Stimulated activated CD4-positive, alpha-beta T cell treated with anti-CD3 and anti-CD28 coated beads, Interleukin-15, amount 100 ng/mL, for 48 hours (primary cell): Measurements from ENCODE around the gene ELOVL1.

Source experiments
- DNase-seq, 2 donors: peaks; one replicate each; pipeline ENCODE4 v3.0.0-alpha.2; 2020; ENCODE audit warnings: low read depth in 2 of 2

Gene ELOVL1

DNA sequence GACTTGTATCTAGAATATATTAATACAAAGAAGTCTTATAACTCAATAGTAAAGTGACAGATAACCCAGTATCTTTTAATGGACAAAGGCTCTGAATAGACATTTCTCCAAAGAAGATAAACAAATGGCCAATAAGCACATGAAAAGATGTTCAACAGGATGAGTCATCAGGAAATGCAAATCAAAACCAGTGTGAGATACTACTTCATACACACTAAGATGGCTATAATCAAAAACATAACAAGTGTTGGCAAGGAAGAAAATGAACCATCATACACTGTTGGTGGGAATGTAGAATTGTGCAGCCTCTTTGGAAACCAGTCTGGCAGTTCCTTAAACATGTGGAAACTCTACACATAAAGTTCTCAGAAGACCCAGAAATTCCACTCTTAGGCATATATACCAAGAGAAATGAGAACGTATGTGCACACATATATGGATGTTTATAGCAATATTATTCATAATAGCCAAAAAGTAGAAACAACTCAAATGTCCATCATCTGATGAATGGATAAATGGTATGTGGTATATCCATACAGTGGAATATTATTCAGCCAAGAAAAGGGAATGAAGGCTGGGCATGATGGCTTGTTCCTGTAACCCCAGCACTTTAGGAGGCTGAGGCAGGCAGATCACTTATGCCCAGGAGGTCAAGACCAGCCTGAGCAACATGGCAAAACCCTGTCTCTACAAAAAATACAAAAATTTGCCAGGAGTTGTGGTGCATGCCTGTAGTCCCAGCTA is 40.1 kb downstream of the ELOVL1 start:
- DNase-seq: no peak

DNA sequence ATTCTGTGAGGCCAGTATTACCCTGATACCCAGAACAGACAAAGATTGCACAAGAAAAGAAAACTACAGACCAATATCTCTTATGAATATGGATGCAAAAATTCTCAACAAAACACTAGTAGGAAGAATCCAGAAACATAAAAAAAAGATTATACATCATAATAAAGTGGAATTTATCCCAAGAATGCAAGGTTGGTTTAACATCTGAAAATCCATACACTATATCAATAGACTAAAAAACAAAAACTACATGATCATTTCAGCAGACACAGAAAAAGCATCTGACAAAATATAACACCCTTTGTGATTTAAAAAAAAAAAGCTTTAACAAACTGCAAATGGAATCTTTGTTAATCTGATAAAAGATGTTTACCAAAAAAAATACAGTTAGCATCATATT is 42.4 kb downstream of the ELOVL1 start:
- DNase-seq: no peak

DNA sequence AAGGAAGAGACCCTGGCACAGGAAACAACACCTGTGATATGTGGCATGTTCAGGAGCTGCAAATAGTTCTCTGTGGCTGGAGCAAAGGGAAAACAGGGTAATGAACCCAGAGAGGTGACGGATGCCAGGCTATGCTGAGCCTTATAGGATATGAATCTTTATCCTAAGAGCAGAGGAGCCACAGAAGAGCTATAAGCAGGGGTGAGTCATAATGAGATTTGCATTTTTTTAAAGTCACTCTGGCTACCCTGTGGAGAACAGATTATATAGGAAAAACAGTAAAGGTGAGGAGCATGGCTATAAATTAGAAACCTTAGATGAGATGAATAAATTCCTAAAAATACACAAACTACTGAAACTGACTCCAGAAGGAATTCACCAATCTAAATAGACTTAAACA is 43.0 kb downstream of the ELOVL1 start:
- no peak for DNase-seq

DNA sequence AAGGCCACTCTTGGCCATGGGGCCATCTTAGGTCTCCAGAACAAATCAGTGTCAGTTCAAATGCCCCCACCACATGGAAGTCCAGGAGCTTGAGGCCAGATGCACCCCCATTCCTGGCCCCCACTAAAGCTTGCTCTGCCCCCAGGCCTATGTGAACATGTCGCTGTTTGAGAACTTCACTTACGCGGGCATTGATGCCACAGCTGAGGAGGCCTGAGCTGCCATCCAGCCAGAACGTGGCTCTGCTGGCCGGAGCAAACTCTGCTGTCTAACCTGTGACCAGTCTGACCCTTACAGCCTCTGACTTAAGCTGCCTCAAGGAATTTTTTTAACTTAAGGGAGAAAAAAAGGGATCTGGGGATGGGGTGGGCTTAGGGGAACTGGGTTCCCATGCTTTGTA is 45.3 kb downstream of the ELOVL1 start:
- no peak for DNase-seq

DNA sequence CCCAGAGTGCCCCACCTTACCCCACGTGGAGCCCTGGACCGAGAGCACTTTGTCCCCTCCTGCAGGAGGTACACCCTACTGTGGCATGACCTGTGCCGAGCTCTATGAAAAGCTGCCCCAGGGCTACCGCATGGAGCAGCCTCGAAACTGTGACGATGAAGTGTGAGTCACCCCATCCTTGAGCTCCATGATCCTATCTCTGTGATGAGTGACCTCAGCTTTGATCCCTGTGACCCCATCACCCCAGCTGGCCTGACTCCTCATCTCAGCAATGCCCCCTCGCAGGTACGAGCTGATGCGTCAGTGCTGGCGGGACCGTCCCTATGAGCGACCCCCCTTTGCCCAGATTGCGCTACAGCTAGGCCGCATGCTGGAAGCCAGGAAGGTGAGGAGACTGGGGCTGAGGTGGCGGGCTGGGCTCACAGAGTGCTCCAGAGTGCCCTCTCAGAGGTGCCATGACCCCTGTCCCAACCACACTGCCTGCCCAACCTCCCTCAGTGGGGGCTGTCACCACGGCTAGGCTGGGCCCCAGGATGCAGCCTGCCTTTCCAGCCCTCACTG is 46.4 kb downstream of the ELOVL1 start:
- DNase-seq: no peak

DNA sequence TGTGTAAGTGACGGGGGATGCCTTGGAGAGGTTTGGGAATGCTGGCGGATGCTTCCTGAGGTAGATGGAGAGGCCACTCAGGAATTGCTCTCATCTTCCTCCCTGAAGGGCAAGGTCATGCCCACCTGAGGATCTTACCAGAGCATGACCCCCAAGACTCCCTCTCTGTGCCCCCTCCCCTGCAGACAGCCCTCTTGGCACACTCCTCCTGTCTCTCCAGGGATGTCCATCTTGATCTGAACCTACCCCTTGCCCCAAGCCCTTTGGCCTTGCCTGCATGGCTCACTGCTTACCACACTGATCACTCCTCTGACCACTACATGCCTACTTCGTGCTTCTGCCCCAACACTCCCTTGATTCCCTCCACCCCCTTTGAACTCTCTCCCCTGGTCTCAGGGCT is 48.0 kb downstream of the ELOVL1 start:
- no peak for DNase-seq

DNA sequence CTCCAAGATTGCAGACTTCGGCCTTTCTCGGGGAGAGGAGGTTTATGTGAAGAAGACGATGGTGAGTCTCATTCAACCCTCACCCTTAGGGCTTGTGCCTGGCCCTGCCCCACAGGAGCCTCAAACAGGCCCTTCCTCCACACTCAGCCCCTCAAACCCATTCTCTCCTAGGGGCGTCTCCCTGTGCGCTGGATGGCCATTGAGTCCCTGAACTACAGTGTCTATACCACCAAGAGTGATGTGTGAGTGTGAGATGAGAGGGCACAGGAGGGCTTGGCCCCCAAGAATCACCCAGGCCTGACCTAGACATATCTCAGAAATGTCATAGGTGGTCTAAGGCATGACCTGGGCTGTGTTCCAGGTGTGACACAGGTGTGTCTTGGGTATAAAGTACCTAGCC is 48.5 kb downstream of the ELOVL1 start:
- no peak for DNase-seq

DNA sequence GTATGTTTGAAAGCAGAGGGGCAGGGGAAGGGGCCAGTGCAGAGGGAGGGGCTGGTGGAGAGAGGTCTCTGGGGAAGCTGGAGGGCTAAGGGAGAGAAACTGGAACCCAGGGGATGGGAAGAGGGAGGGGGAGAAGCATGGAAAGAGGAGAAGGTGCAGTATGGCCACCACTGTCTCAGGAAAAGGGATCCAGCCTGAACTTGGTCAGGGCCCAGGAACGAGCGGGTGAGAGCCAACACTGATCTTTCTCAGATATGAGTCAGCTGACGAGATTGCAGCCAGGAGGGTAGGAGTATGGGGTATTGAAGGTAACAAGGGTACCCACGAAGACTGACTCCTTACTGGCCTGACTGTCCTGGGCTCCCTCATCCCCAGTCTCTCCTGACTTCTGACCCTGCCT is 49.0 kb downstream of the ELOVL1 start:
- DNase-seq: no peak

DNA sequence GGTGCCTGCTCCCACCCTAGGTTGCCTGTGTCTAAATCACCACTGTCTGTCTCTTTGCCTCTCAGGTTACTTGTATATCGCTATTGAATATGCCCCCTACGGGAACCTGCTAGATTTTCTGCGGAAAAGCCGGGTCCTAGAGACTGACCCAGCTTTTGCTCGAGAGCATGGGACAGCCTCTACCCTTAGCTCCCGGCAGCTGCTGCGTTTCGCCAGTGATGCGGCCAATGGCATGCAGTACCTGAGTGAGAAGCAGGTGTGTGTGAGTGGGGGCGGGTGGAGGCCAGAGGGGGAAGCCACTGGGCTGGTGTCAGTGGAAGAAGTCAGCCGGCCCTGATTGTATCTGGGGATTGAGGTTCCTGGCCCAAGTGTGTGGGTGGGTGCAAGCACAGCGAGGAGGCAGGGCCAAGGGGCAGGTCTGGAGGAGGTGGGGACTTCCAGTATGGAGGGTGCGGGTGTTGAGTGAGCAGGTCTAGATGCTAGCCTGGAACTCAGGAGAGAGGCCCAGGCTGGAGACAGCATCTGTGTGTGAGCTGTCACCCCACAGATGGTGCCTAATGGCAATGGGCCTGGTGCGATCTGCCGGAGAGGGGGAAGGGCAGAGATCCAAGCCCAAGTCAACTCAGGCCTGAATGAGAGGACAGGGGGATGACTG is 49.9 kb downstream of the ELOVL1 start:
- DNase-seq: no peak

DNA sequence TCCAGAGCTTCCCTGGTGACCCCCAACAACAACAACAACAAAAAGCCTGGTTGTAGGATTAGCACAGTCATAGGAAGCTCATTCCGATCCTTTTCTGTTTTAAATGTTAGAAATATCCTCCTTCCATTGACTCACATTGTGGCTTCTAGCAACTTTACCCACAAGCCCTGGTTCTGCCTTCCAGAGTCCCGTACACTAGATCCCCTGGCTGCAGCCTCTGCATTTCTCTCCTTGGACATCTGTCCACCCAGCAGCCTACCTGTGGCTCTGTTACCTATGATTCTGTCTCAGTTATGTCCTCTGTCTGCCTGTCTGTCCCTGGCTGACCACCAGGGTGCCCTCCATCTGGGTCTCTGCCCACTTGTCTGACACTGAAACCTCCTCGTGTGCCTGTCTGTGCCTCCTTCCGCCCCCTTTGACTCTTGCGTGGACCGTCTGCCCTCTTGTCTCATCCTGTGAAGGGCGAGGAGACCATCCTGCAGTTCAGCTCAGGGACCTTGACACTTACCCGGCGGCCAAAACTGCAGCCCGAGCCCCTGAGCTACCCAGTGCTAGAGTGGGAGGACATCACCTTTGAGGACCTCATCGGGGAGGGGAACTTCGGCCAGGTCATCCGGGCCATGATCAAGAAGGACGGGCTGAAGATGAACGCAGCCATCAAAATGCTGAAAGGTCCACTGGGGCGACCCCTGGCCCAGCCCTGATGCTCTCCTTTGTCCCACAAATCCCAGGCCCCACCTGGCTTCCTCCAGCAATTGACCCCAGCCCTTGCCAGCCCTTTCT is 50.9 kb downstream of the ELOVL1 start:
- no peak for DNase-seq

DNA sequence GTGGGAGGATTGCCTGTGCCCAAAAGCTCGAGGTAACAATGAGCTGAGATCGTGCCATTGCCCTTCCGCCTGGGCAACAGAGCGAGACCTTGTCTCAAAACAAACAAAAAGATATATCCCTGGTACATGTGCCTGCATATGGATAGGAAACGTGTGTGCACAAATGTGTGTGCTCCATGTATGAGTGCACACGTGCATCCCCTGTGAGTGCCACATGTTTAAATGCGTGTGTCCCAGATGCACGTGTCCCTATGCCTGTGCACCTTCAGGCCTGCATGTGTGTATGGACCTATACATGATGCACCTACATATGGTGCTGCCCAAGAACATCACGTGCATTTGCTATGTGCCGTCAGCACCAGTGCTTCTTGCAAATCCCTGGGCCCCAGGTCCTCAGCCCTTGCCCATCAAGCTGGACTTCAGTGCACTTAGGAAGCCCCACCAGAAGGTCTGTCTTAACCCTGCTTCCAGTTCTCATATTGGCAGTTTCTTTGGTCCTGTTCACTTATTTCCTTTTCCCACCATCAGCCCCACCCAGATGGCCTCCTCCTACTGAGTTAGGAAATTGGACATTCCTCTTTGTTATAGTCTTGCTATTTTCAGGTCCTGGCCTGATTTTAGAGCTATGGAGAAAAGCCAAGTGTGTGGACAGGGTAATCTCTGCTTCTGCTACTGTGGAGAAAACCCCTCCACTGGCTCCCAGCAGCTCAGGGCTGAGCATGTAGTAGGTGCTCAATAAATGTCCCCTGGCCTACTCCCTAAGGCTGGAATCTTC is 51.7 kb downstream of the ELOVL1 start:
- DNase-seq: no peak

DNA sequence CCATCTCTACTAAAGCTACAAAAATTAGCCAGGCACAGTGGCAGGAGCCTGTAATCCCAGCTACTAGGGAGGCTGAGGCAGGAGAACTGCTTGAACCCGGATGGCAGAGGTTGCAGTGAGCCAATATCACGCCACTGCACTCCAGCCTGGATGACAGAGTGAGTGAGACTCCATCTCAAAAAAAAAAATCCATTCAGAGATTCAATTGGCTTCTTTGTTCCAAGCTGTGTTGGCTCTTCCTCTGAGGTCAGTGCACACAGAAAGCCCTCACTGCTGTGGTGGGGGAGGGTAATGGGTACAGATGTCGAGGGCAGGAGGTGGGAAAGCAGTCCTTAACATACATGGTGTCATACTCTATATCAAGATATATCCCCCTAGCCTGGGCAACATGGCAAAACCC is 52.3 kb downstream of the ELOVL1 start:
- no peak for DNase-seq

DNA sequence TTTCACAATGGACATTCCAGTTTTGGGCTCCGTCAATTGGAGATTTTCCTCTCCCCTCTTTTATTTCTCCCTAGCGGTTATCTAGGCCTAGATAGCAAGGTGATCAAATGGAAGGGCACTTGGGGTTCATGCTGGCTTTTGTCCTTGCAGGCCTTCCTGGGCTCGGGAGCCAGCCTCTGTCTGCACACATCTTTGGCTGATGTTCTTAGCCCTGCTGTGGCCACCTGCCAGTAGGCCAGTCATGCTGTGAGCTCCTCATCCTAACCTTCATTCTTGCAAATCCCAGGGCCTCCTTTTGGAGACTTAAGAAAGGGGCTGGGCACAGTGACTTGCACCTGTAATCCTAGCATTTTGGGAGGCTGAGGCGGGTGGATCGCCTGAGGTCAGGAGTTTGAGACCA is 53.6 kb downstream of the ELOVL1 start:
- DNase-seq: no peak

DNA sequence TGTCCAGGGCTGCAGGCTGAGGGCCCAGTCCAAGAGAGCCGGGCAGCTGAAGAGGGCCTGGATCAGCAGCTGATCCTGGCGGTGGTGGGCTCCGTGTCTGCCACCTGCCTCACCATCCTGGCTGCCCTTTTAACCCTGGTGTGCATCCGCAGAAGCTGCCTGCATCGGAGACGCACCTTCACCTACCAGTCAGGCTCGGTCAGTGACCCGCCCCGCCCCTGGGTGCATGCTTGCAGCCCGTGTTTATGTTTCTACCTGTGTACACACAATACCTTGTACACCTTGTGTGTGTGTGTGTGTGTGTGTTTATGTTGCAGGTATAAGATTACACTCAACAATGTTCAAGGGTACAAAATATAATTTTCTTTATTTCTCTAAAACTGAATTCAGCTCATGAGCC is 54.0 kb downstream of the ELOVL1 start:
- DNase-seq: no peak
